Heart right ventricle (tissue), 16 donors: ENCODE data around the gene AQP12A. TPM values are rescaled to one million over a fixed set of nuclear protein-coding genes. Genes with fewer than 3 reads are reported as not detected.

Experiments used
- ATAC-seq, 8 donors: fragments of 200-7000 bp; cut with Tn5 transposase; one replicate each; pipeline ENCODE4 v1.9.1; 2020; ENCODE audit warnings: mild to moderate bottlenecking in 8 of 8, moderate library complexity in 8 of 8, moderate number of reproducible peaks in 1 of 8
- DNase-seq, 2 donors: peaks; one replicate each; pipeline ENCODE4 v3.0.0-alpha.2; 2020
- H3K27ac ChIP-seq, 10 donors: fragments of 200-600 bp; sonication (generic) in 2 of 10; one replicate each; pipeline versions ENCODE4 v1.5.0 to v1.8.0; 2020 to 2022; ENCODE audit warnings: mild to moderate bottlenecking in 3 of 10
- H3K27me3 ChIP-seq, 7 donors: fragments of 200-600 bp; one replicate each; pipeline ENCODE4 v1.8.0; 2021 to 2022; ENCODE audit warnings: mild to moderate bottlenecking in 2 of 7
- H3K36me3 ChIP-seq, 9 donors: fragments of 200-600 bp; sonication (generic) in 1 of 9; one replicate each; pipeline versions ENCODE4 v1.5.0 to v1.8.0; 2020 to 2022; ENCODE audit warnings: mild to moderate bottlenecking in 2 of 9
- H3K4me1 ChIP-seq, 9 donors: fragments of 200-600 bp; sonication (generic) in 1 of 9; one replicate each; pipeline versions ENCODE4 v1.5.0 to v1.8.0; 2020 to 2022; ENCODE audit warnings: mild to moderate bottlenecking in 4 of 9
- H3K4me3 ChIP-seq, 10 donors: fragments of 200-600 bp; sonication (generic) in 2 of 10; one replicate each; pipeline versions ENCODE4 v1.5.0 to v1.8.0; 2020 to 2022; ENCODE audit warnings: mild to moderate bottlenecking in 7 of 10, moderate library complexity in 2 of 10
- H3K9me3 ChIP-seq, 11 donors: fragments of 200-600 bp in 10 of 11; sonication (generic) in 2 of 11; one replicate each; pipeline versions ENCODE4 v1.5.0 to v1.8.0; 2013 to 2022; ENCODE audit warnings: mild to moderate bottlenecking in 2 of 11, control low read depth in 1 of 11, moderate library complexity in 1 of 11
- CTCF ChIP-seq, 9 donors: fragments of 200-600 bp; sonication (generic) in 2 of 9; IDR thresholded peaks; one replicate each; pipeline versions ENCODE4 v1.5.0 to v1.8.0; 2021 to 2022; ENCODE audit warnings: antibody characterized with exemption in 9 of 9, mild to moderate bottlenecking in 5 of 9, moderate library complexity in 1 of 9
- WGBS, 2 donors: extraction: QIAGEN DNeasy Blood & Tissue Kit; methylation state at CpG; one replicate each; pipeline ENCODE4 v1.1.7; 2013; ENCODE audit warnings: inconsistent platforms in 1 of 2; 5-methylcytosine and 5-hydroxymethylcytosine counted together
- intact Hi-C, 10 donors: fragments of 100-400 bp; cut with DNase I; formaldehyde crosslinking; loops; one replicate each; pipeline versions ENCODE4 v1.11.1 to v1.14.2; 2022
- polyA plus RNA-seq, 2 donors: library from polyadenylated mRNA; stranded (reverse); fragments of 200-250 nt; gene quantifications; one replicate each; pipeline ENCODE4 v1.2.3, GENCODE V29; 2013
- total RNA-seq, 10 donors: library from RNA; stranded (reverse); fragmentation: NEBNext Ultra II Directional in 3 of 10; extraction: Animal tissue kit (Norgen Biotek cat#: 25700) in 3 of 10; gene quantifications; one replicate each; pipeline versions ENCODE4 v1.2.1 to v1.2.4, GENCODE V29; 2021 to 2023
- donor health status: Arrhythmogenic right ventricular cardiomyopathy.
- donor health status: ischemic (EF 13 %, LVEDD 7.1; RV severe dilation, severe dysfunction).
- donor health status: healthy with polysubstance abuse.
- donor health status: DM: no; HTN: yes; CAD: no.
- donor health status: DM: no; HTN: no; CAD: no.
- donor health status: ischemic (EF 25% LVEDD 6.9; RV normal size, moderate dysfunction).
- donor health status: ischemic (EF 25% LVEDD 5.7; RV mildly dilated, moderate dysfunction).
- donor health status: healthy.
- donor health status: DM: yes; HTN: yes; CAD: no.
- donor health status: Ischemic cardiomyopathy.
- donor health status: ischemic (EF 35%, LVEDD 5.7; RV mildly dilated, moderate dysfunction).
- donor health status: nonischemic (EF 11% LVEDD 7.7; RV severe dilation, severe dysfunction).
- donor health status: DM: yes; HTN: yes; CAD: no.
- donor health status: PGD.
- donor health status: ischemic (EF 29% LVEDD 5.4; RV normal size, mild dysfunction).
- donor health status: nonischemic (EF 23%, LVEDD 6.1; RV moderate dilation, normal function).

Gene AQP12A
- total and polyA plus RNA-seq, 12 donors = not detected

GRCh38 chr2:240719676-240720545 lies 28.2 kb downstream of the AQP12A start:
- DNase-seq = no peak
- Histone ChIP-seq H3K36me3 (no peaks in the 10 kb centered on the region), H3K27ac (no peak overlapping the region), H3K4me3 (no peak overlapping the region), H3K27me3 (peaks cover 0 to 49% (median 0%) of the 10 kb centered on the region in 7 donors), H3K4me1 (no peaks in the 10 kb centered on the region), H3K9me3 (no peaks in the 10 kb centered on the region)
- no peak for TF ChIP-seq CTCF (IDR thresholded peaks at IDR 0.05)
- WGBS, 2 donors = 82 to 89% methylated on average over 25 of the region's 25 CpGs
- intact Hi-C loops = loop anchor here in 1 of 10 donors (10.0 kb wide), 1 partner anchor 215 kb away; no protein-coding TSS in a partner anchor
- no peak for ATAC-seq

GRCh38 chr2:240720686-240721595 lies 29.3 kb downstream of the AQP12A start:
- H3K27me3 ChIP-seq = peaks cover 0 to 41% (median 0%) of the 10 kb centered on the region in 7 donors
- no peak overlapping the region for H3K27ac ChIP-seq
- H3K4me1 ChIP-seq = no peaks in the 10 kb centered on the region
- no peaks in the 10 kb centered on the region for H3K9me3 ChIP-seq
- no peak for TF ChIP-seq CTCF (IDR thresholded peaks at IDR 0.05)
- intact Hi-C loops = no loop called here
- no peak overlapping the region for H3K4me3 ChIP-seq
- DNase-seq (no peak), ATAC-seq (peak in 1 of 8 donors; percentile 28)
- 85 to 88% methylated on average over 25 of the region's 25 CpGs for WGBS, 2 donors
- no peaks in the 10 kb centered on the region for H3K36me3 ChIP-seq

GRCh38 chr2:240721596-240722180 lies 30.0 kb downstream of the AQP12A start:
- ATAC-seq = no peak
- Histone ChIP-seq H3K27me3 (peaks cover 0 to 37% (median 0%) of the 10 kb centered on the region in 7 donors), H3K9me3 (no peaks in the 10 kb centered on the region), H3K4me3 (no peak overlapping the region), H3K4me1 (no peaks in the 10 kb centered on the region), H3K36me3 (no peaks in the 10 kb centered on the region), H3K27ac (no peak overlapping the region)
- 85 to 88% methylated on average over 20 of the region's 20 CpGs for WGBS, 2 donors
- no peak for TF ChIP-seq CTCF (IDR thresholded peaks at IDR 0.05)
- DNase-seq = peak in 1 of 2 donors; percentile 4
- intact Hi-C loops = no loop called here

- Histone ChIP-seq H3K9me3 (no peaks in the 10 kb centered on the region), H3K27me3 (peaks cover 0 to 32% (median 0%) of the 10 kb centered on the region in 7 donors), H3K27ac (no peak overlapping the region), H3K36me3 (no peaks in the 10 kb centered on the region), H3K4me1 (no peaks in the 10 kb centered on the region), H3K4me3 (no peak overlapping the region)
- intact Hi-C loops = no loop called here
- TF ChIP-seq CTCF (IDR thresholded peaks at IDR 0.05) = no peak
- no peak for ATAC-seq
- 86 to 88% methylated on average over 16 of the region's 16 CpGs for WGBS, 2 donors
- no peak for DNase-seq
Measured at GRCh38 chr2:240722376-240722775, 30.7 kb downstream of the AQP12A start.
